ENCODE data around the gene NPAS1. TPM values are rescaled to one million over a fixed set of nuclear protein-coding genes. Genes with fewer than 3 reads are reported as not detected.
"Not testable (repeated sequence)": the region's sequence is repeated elsewhere in the genome, so short reads cannot be mapped to it uniquely, and the experiment has no call there.

NPAS1 gene
- total RNA-seq, 2 experiments from 2014 or later: not detected

- Mint-ChIP-seq H3K4me3 (no peak overlapping the region), H3K4me1 (ENCODE audit: low read depth) (peaks cover 8% of the 10 kb centered on the region), H3K27me3 (ENCODE audit: low read depth) (no peaks in the 10 kb centered on the region), H3K9me3 (ENCODE audit: insufficient read depth) (no peaks in the 10 kb centered on the region), H3K27ac (no peak overlapping the region), H3K36me3 (ENCODE audit: low read depth) (peaks cover 58% of the 10 kb centered on the region)
- no peak for ATAC-seq
- ChIA-PET POLR2A (no interaction called here), CTCF (no interaction called here)
- no peak for DNase-seq
Measured at GRCh38 chr19:47072323-47072722, 52.7 kb downstream of the NPAS1 start.

- Mint-ChIP-seq H3K36me3 (ENCODE audit: low read depth) (peaks cover 53% of the 10 kb centered on the region), H3K9me3 (ENCODE audit: insufficient read depth) (no peaks in the 10 kb centered on the region), H3K27me3 (ENCODE audit: low read depth) (no peaks in the 10 kb centered on the region), H3K4me1 (ENCODE audit: low read depth) (peaks cover 8% of the 10 kb centered on the region), H3K27ac (no peak overlapping the region), H3K4me3 (no peak overlapping the region)
- ChIA-PET CTCF (no interaction called here), POLR2A (no interaction called here)
- ATAC-seq: no peak
- no peak for DNase-seq
Measured at GRCh38 chr19:47073574-47073973, 53.9 kb downstream of the NPAS1 start.

GRCh38 chr19:47074621-47075020, 55.0 kb downstream of the NPAS1 start:
- ChIA-PET POLR2A (no interaction called here), CTCF (interaction anchor here (1.4 kb wide), 1 partner anchor 61 kb away, joined by 4 read pairs; no protein-coding TSS in a partner anchor)
- no peaks in the 10 kb centered on the region for H3K9me3 Mint-ChIP-seq (ENCODE audit: insufficient read depth)
- H3K4me3 Mint-ChIP-seq: no peak overlapping the region
- DNase-seq: no peak
- peaks cover 52% of the 10 kb centered on the region for H3K36me3 Mint-ChIP-seq (ENCODE audit: low read depth)
- peaks cover 8% of the 10 kb centered on the region for H3K4me1 Mint-ChIP-seq (ENCODE audit: low read depth)
- H3K27ac Mint-ChIP-seq: no peak overlapping the region
- no peaks in the 10 kb centered on the region for H3K27me3 Mint-ChIP-seq (ENCODE audit: low read depth)
- ATAC-seq: no peak

- Mint-ChIP-seq H3K4me1 (ENCODE audit: low read depth) (peaks cover 9% of the 10 kb centered on the region), H3K9me3 (ENCODE audit: insufficient read depth) (no peaks in the 10 kb centered on the region), H3K27me3 (ENCODE audit: low read depth) (no peaks in the 10 kb centered on the region), H3K4me3 (no peak overlapping the region), H3K36me3 (ENCODE audit: low read depth) (peaks cover 47% of the 10 kb centered on the region), H3K27ac (peak overlapping the region; percentile 22)
- CTCF ChIA-PET: interaction anchor here (1.4 kb wide), 1 partner anchor 62 kb away, joined by 4 read pairs; no protein-coding TSS in a partner anchor
- DNase-seq (no peak), ATAC-seq (no peak)
- POLR2A ChIA-PET: no interaction called here
Measured at GRCh38 chr19:47075179-47075810, 55.7 kb downstream of the NPAS1 start.

GRCh38 chr19:47075941-47076340, 56.3 kb downstream of the NPAS1 start:
- no peak overlapping the region for H3K4me3 Mint-ChIP-seq
- ATAC-seq (no peak), DNase-seq (no peak)
- peaks cover 11% of the 10 kb centered on the region for H3K4me1 Mint-ChIP-seq (ENCODE audit: low read depth)
- peaks cover 48% of the 10 kb centered on the region for H3K36me3 Mint-ChIP-seq (ENCODE audit: low read depth)
- ChIA-PET CTCF (interaction anchor here (1.0 to 1.4 kb wide), 2 partner anchors 31 to 63 kb away, joined by 3 to 4 read pairs; no protein-coding TSS in a partner anchor), POLR2A (no interaction called here)
- H3K27ac Mint-ChIP-seq: no peak overlapping the region
- H3K9me3 Mint-ChIP-seq (ENCODE audit: insufficient read depth): no peaks in the 10 kb centered on the region
- H3K27me3 Mint-ChIP-seq (ENCODE audit: low read depth): no peaks in the 10 kb centered on the region

GRCh38 chr19:47078351-47078750, 58.7 kb downstream of the NPAS1 start:
- DNase-seq; H3K27me3 Mint-ChIP-seq (ENCODE audit: low read depth); ATAC-seq; H3K9me3 Mint-ChIP-seq (ENCODE audit: insufficient read depth); H3K4me3 Mint-ChIP-seq; POLR2A ChIA-PET; H3K27ac Mint-ChIP-seq: not testable (repeated sequence)
- CTCF ChIA-PET: interaction anchor here (1.0 to 4.6 kb wide), 10 partner anchors 16 to 166 kb away, joined by 3 to 53 read pairs (median 10); partner anchors contain the start of gene ZC3H4
- H3K36me3 Mint-ChIP-seq (ENCODE audit: low read depth): peaks cover 52% of the 10 kb centered on the region
- peaks cover 14% of the 10 kb centered on the region for H3K4me1 Mint-ChIP-seq (ENCODE audit: low read depth)

- Mint-ChIP-seq H3K4me1 (ENCODE audit: low read depth) (peaks cover 6% of the 10 kb centered on the region), H3K27ac (peak overlapping the region; percentile 64), H3K36me3 (ENCODE audit: low read depth) (peaks cover 59% of the 10 kb centered on the region), H3K27me3 (ENCODE audit: low read depth) (no peaks in the 10 kb centered on the region), H3K9me3 (ENCODE audit: insufficient read depth) (no peaks in the 10 kb centered on the region), H3K4me3 (no peak overlapping the region)
- ATAC-seq (no peak), DNase-seq (no peak)
- CTCF ChIA-PET: interaction anchor here (0.7 to 4.6 kb wide), 11 partner anchors 13 to 68 kb away, joined by 3 to 53 read pairs (median 7); partner anchors contain the start of genes NPAS1, SAE1 and ZC3H4
- POLR2A ChIA-PET: interaction anchor here (1.1 to 2.7 kb wide), 3 partner anchors 32 to 163 kb away, joined by 4 to 19 read pairs (median 4); partner anchors contain the start of genes SAE1 and ZC3H4
Measured at GRCh38 chr19:47081095-47081494, 61.5 kb downstream of the NPAS1 start.

- peaks cover 10% of the 10 kb centered on the region for H3K4me1 Mint-ChIP-seq (ENCODE audit: low read depth)
- H3K27me3 Mint-ChIP-seq (ENCODE audit: low read depth): no peaks in the 10 kb centered on the region
- no peak for DNase-seq
- H3K27ac Mint-ChIP-seq: no peak overlapping the region
- peaks cover 66% of the 10 kb centered on the region for H3K36me3 Mint-ChIP-seq (ENCODE audit: low read depth)
- H3K9me3 Mint-ChIP-seq (ENCODE audit: insufficient read depth): no peaks in the 10 kb centered on the region
- ATAC-seq: no peak
- POLR2A ChIA-PET: interaction anchor here (1.3 kb wide), 1 partner anchor 11 kb away, joined by 3 read pairs; no protein-coding TSS in a partner anchor
- CTCF ChIA-PET: interaction anchor here (1.0 to 4.6 kb wide), 5 partner anchors 9 to 49 kb away, joined by 3 to 53 read pairs (median 5); no protein-coding TSS in a partner anchor
- H3K4me3 Mint-ChIP-seq: no peak overlapping the region
Measured at GRCh38 chr19:47082493-47082892, 62.9 kb downstream of the NPAS1 start.

- DNase-seq (no peak), ATAC-seq (no peak)
- H3K4me3 Mint-ChIP-seq: no peak overlapping the region
- POLR2A ChIA-PET: interaction anchor here (1.1 to 1.7 kb wide), 2 partner anchors 26 to 28 kb away, joined by 3 to 6 read pairs; partner anchors contain the start of gene ZC3H4
- CTCF ChIA-PET: no interaction called here
- peak overlapping the region; percentile 2 for H3K27ac Mint-ChIP-seq
- peaks cover 74% of the 10 kb centered on the region for H3K36me3 Mint-ChIP-seq (ENCODE audit: low read depth)
- peaks cover 12% of the 10 kb centered on the region for H3K4me1 Mint-ChIP-seq (ENCODE audit: low read depth)
- no peaks in the 10 kb centered on the region for H3K9me3 Mint-ChIP-seq (ENCODE audit: insufficient read depth)
- no peaks in the 10 kb centered on the region for H3K27me3 Mint-ChIP-seq (ENCODE audit: low read depth)
Measured at GRCh38 chr19:47084879-47085439, 65.3 kb downstream of the NPAS1 start.

- Mint-ChIP-seq H3K9me3 (ENCODE audit: insufficient read depth) (no peaks in the 10 kb centered on the region), H3K36me3 (ENCODE audit: low read depth) (peaks cover 75% of the 10 kb centered on the region), H3K27ac (peak overlapping the region; percentile 49), H3K27me3 (ENCODE audit: low read depth) (no peaks in the 10 kb centered on the region), H3K4me1 (ENCODE audit: low read depth) (peaks cover 16% of the 10 kb centered on the region), H3K4me3 (no peak overlapping the region)
- ChIA-PET CTCF (no interaction called here), POLR2A (no interaction called here)
- DNase-seq: no peak
- no peak for ATAC-seq
Measured at GRCh38 chr19:47086280-47086679, 66.6 kb downstream of the NPAS1 start.

- Mint-ChIP-seq H3K27ac (peak overlapping the region; percentile 46), H3K4me3 (no peak overlapping the region), H3K4me1 (ENCODE audit: low read depth) (peaks cover 43% of the 10 kb centered on the region), H3K36me3 (ENCODE audit: low read depth) (peaks cover 73% of the 10 kb centered on the region), H3K27me3 (ENCODE audit: low read depth) (no peaks in the 10 kb centered on the region), H3K9me3 (ENCODE audit: insufficient read depth) (no peaks in the 10 kb centered on the region)
- POLR2A ChIA-PET: interaction anchor here (11.5 kb wide), 1 partner anchor 19 kb away, joined by 256 read pairs; the partner anchor contains the start of gene ZC3H4
- no peak for ATAC-seq
- no peak for DNase-seq
- CTCF ChIA-PET: no interaction called here
Measured at GRCh38 chr19:47089767-47090350, 70.2 kb downstream of the NPAS1 start.

- no peaks in the 10 kb centered on the region for H3K9me3 Mint-ChIP-seq (ENCODE audit: insufficient read depth)
Measured at GRCh38 chr19:47093254-47093653, 73.6 kb downstream of the NPAS1 start.

More at GRCh38 chr19:47093254-47093653, 73.6 kb downstream of the NPAS1 start:
- Mint-ChIP-seq H3K4me1 (ENCODE audit: low read depth) (peaks cover 73% of the 10 kb centered on the region), H3K36me3 (ENCODE audit: low read depth) (peaks cover 68% of the 10 kb centered on the region), H3K27me3 (ENCODE audit: low read depth) (no peaks in the 10 kb centered on the region), H3K27ac (peak overlapping the region; percentile 87), H3K4me3 (peak overlapping the region; percentile 78)
- ATAC-seq: no peak
- CTCF ChIA-PET: interaction anchor here (0.9 to 7.3 kb wide), 5 partner anchors 13 to 151 kb away, joined by 3 to 48 read pairs (median 8); partner anchors contain the start of gene ZC3H4
- no peak for DNase-seq
- POLR2A ChIA-PET: interaction anchor here (1.3 to 11.5 kb wide), 3 partner anchors 11 to 38 kb away, joined by 3 to 256 read pairs (median 3); partner anchors contain the start of genes SAE1 and ZC3H4
